Hepatocyte (in vitro differentiated cells): ENCODE measurements around the gene KRT6A. TPM values are rescaled to one million over a fixed set of nuclear protein-coding genes. Genes with fewer than 3 reads are reported as not detected.
A peak's percentile ranks its signal among the peaks of the same experiment; 100 is the strongest.

Experiments used
- DNase-seq: peaks from one replicate; pipeline ENCODE4 v3.0.0-alpha.2; 2016; ENCODE audit warnings: low spot score
- H2AFZ ChIP-seq: fragments of 200-600 bp; sonication (generic); 2 replicates; pipeline ENCODE4 v1.6.0; 2016; ENCODE audit warnings: antibody characterized with exemption, mild to moderate bottlenecking
- H3K27ac ChIP-seq: fragments of 200-600 bp; sonication (generic); 2 replicates; pipeline ENCODE4 v1.5.1; 2016; ENCODE audit warnings: mild to moderate bottlenecking
- H3K27me3 ChIP-seq: fragments of 200-600 bp; sonication (generic); 2 replicates; pipeline ENCODE4 v1.6.1; 2016
- H3K36me3 ChIP-seq: fragments of 200-600 bp; sonication (generic); replicated peaks from 2 replicates; pipeline ENCODE4 v1.5.1; 2016; ENCODE audit warnings: low read depth; ENCODE audit not compliant: insufficient read depth
- H3K4me1 ChIP-seq: fragments of 200-600 bp; sonication (generic); 2 replicates; pipeline ENCODE4 v1.5.1; 2016; ENCODE audit warnings: mild to moderate bottlenecking, moderate library complexity; ENCODE audit not compliant: insufficient read depth
- H3K4me2 ChIP-seq: fragments of 200-600 bp; sonication (generic); 2 replicates; pipeline ENCODE4 v1.6.0; 2016
- H3K4me3 ChIP-seq: fragments of 200-600 bp; sonication (generic); 2 replicates; pipeline ENCODE4 v1.5.1; 2016; ENCODE audit warnings: mild to moderate bottlenecking
- H3K79me2 ChIP-seq: fragments of 200-600 bp; sonication (generic); 2 replicates; pipeline ENCODE4 v1.6.0; 2017; ENCODE audit warnings: mild to moderate bottlenecking
- H3K9me2 ChIP-seq: fragments of 200-600 bp; sonication (generic); replicated peaks from 2 replicates; pipeline ENCODE4 v1.6.0; 2017; ENCODE audit warnings: mild to moderate bottlenecking; ENCODE audit not compliant: insufficient read depth
- H3K9me3 ChIP-seq: fragments of 200-600 bp; sonication (generic); 2 replicates; pipeline ENCODE4 v1.5.1; 2016; ENCODE audit warnings: low read depth, mild to moderate bottlenecking
- H4K20me1 ChIP-seq: fragments of 200-600 bp; sonication (generic); 2 replicates; pipeline ENCODE4 v1.6.0; 2016; ENCODE audit warnings: mild to moderate bottlenecking; ENCODE audit not compliant: insufficient read depth, poor library complexity, severe bottlenecking
- EZH2 ChIP-seq: fragments of 200-600 bp; sonication (generic); IDR thresholded peaks from 2 replicates; pipeline ENCODE4 v1.6.1; 2016; ENCODE audit warnings: antibody characterized with exemption, mild to moderate bottlenecking, borderline replicate concordance
- EZH2phosphoT487 ChIP-seq: fragments of 200-600 bp; sonication (generic); IDR thresholded peaks from one replicate; pipeline ENCODE4 v1.6.1; 2018; ENCODE audit warnings: antibody characterized with exemption, mild to moderate bottlenecking, low read depth, moderate library complexity; ENCODE audit not compliant: unreplicated experiment, severe bottlenecking
- WGBS: methylation state at CpG from one replicate; pipeline ENCODE4 v1.1.6; 2016; ENCODE audit warnings: low lambda C conversion rate; ENCODE audit errors: missing lambda C conversion rate; 5-methylcytosine and 5-hydroxymethylcytosine counted together
- polyA plus RNA-seq: library from polyadenylated mRNA; unstranded; fragments of >200 nt; fragmentation: Nextera tagmentation; extraction: Ambion mirVana; gene quantifications from 2 replicates; pipeline ENCODE4 v1.2.1, GENCODE V29; 2016
- total RNA-seq: library from RNA; depleted of rRNA; stranded (reverse); fragments of >200 nt; gene quantifications from 2 replicates; pipeline ENCODE4 v1.2.3, GENCODE V29; 2014
- TF ChIP-seq, protein P1 (sequence below): fragments of 200-600 bp; sonication (generic); IDR thresholded peaks from 2 replicates; pipeline ENCODE4 v1.5.1; 2016; ENCODE audit warnings: antibody characterized with exemption, mild to moderate bottlenecking; ENCODE audit not compliant: poor library complexity

Gene KRT6A
- total and polyA plus RNA-seq, 2 experiments from 2014 or later = 0.54 to 6.8 TPM

DNA sequence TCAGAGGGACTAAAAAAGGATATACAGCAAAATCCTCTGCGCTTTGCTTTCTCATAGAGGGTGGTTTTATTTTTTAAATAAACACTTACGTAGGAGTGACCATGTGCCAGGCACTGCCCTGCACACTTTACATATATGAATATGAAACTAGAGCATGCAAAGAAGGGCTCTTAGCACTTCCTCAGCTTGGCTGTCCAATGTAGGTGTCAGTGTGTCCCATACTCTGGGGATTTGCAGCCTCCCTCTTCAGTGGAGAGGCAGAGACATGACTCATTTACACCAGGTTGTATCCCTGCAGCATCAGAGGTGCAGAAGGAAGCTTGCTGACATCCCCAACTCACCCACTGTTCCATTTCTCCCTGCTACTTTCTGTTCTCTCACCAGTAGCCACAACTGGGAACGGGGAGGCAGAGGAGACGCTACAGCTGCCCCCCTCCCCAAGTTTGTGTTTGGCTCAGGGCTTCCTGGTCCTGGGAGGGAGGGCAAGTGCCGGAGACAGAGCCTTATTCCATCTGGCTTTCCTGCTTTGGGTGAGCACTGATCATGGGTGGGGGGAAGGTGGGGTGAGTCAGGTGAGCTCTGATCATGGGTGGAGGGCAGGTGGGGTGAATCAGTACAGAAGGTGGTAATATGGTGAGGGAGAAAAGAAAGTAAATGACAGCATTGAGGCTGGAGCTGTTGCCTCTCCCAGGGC, 32.0 kb upstream of the KRT6A start:
- no peak for DNase-seq
- H3K9me2 ChIP-seq = no peaks in the 10 kb centered on the region
- no peaks in the 10 kb centered on the region for H3K9me3 ChIP-seq
- peaks cover 14% of the 10 kb centered on the region for H3K4me1 ChIP-seq
- WGBS = 84% methylated on average over 5 of the region's 5 CpGs
- no peaks in the 10 kb centered on the region for H3K36me3 ChIP-seq
- H2AFZ ChIP-seq = no peak overlapping the region
- no peaks in the 10 kb centered on the region for H4K20me1 ChIP-seq
- H3K79me2 ChIP-seq = no peaks in the 10 kb centered on the region
- H3K4me3 ChIP-seq = no peak overlapping the region
- H3K4me2 ChIP-seq = no peak overlapping the region
- H3K27me3 ChIP-seq = no peaks in the 10 kb centered on the region
- TF ChIP-seq, protein P1, sequence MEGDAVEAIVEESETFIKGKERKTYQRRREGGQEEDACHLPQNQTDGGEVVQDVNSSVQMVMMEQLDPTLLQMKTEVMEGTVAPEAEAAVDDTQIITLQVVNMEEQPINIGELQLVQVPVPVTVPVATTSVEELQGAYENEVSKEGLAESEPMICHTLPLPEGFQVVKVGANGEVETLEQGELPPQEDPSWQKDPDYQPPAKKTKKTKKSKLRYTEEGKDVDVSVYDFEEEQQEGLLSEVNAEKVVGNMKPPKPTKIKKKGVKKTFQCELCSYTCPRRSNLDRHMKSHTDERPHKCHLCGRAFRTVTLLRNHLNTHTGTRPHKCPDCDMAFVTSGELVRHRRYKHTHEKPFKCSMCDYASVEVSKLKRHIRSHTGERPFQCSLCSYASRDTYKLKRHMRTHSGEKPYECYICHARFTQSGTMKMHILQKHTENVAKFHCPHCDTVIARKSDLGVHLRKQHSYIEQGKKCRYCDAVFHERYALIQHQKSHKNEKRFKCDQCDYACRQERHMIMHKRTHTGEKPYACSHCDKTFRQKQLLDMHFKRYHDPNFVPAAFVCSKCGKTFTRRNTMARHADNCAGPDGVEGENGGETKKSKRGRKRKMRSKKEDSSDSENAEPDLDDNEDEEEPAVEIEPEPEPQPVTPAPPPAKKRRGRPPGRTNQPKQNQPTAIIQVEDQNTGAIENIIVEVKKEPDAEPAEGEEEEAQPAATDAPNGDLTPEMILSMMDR = no peak
- TF ChIP-seq EZH2phosphoT487 = no peak
- no peak for TF ChIP-seq EZH2
- peak overlapping the region; percentile 33 for H3K27ac ChIP-seq

DNA sequence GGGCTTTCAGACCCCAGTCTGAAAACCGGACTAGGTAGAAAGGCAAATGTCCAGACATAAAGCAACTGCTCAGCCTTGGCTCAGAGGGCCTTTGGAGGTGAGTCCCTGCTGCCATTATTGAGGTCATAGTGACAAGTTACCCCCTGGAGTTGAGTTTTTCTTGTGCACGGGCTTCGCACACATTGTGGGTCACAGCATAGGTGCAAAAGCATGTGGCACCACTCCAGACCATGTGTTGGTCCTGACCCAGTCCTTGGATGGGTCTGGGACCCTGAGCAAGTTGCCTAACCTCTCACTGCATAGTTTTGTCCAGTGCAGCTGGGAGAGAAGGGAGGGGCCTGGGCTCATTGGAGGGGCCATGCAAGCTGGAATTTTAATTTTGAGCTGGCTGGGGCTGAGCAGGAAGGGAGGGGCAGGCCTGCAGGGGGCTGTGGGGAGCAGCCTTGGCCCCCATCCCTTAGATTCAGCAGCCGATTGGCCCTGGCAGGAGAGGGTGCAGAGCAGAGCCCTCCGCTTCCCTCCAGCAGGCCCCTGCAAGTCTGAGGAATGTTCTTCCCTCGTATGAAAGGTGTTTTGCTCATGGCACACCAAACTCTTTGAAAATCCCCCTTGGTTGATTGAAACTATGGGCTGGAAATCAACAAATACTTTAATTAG, 31.3 kb upstream of the KRT6A start:
- DNase-seq = no peak
- H3K4me2 ChIP-seq = no peak overlapping the region
- H3K9me2 ChIP-seq = no peaks in the 10 kb centered on the region
- H2AFZ ChIP-seq = no peak overlapping the region
- H4K20me1 ChIP-seq = no peaks in the 10 kb centered on the region
- no peaks in the 10 kb centered on the region for H3K27me3 ChIP-seq
- no peak overlapping the region for H3K4me3 ChIP-seq
- no peaks in the 10 kb centered on the region for H3K36me3 ChIP-seq
- no peak for TF ChIP-seq EZH2phosphoT487
- TF ChIP-seq EZH2 = no peak
- TF ChIP-seq, protein P1 = no peak
- peak overlapping the region; percentile 33 for H3K27ac ChIP-seq
- peaks cover 14% of the 10 kb centered on the region for H3K4me1 ChIP-seq
- 70% methylated on average over 6 of the region's 6 CpGs for WGBS
- no peaks in the 10 kb centered on the region for H3K9me3 ChIP-seq
- H3K79me2 ChIP-seq = no peaks in the 10 kb centered on the region

DNA sequence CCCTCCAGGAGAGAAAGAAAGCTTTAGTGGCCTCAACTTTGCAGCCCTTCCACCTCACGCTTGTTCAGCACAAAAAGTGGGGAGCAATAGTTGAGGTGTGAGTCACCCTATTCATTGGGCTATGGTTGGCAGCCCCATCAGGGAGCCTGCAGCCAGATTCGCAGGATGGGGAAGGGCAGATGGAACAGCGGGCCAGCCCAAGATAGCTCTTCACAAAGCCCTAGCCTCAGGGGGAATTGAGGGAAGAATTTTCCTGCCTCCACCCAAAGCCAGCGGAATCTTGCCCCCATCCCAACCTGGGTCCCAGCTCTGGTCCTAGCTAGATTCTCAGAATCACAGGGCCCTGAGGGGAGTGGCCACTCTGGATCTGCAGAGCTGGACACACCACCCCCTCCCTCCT, 30.8 kb upstream of the KRT6A start:
- H2AFZ ChIP-seq = no peak overlapping the region
- no peaks in the 10 kb centered on the region for H3K79me2 ChIP-seq
- no peak for DNase-seq
- H3K4me3 ChIP-seq = no peak overlapping the region
- 97% methylated on average over 4 of the region's 4 CpGs for WGBS
- no peaks in the 10 kb centered on the region for H4K20me1 ChIP-seq
- H3K36me3 ChIP-seq = no peaks in the 10 kb centered on the region
- TF ChIP-seq EZH2phosphoT487 (no peak), EZH2 (no peak)
- TF ChIP-seq, protein P1 = no peak
- H3K4me1 ChIP-seq = peaks cover 14% of the 10 kb centered on the region
- H3K27ac ChIP-seq = no peak overlapping the region
- no peaks in the 10 kb centered on the region for H3K27me3 ChIP-seq
- no peaks in the 10 kb centered on the region for H3K9me2 ChIP-seq
- no peaks in the 10 kb centered on the region for H3K9me3 ChIP-seq
- H3K4me2 ChIP-seq = no peak overlapping the region
